Stromal cell of bone marrow (primary cell): ENCODE data around the gene NAP1L1.

Source experiments
- DNase-seq: peaks from one replicate; pipeline ENCODE4 v3.0.0-alpha.2; 2012; ENCODE audit warnings: low read depth

The NAP1L1 gene

GRCh38 chr12:76037130-76038103, 47.1 kb downstream of the NAP1L1 start:
- DNase-seq: no peak

GRCh38 chr12:76035045-76035444, 49.4 kb downstream of the NAP1L1 start:
- no peak for DNase-seq

- DNase-seq: no peak
Observed at GRCh38 chr12:76033081-76034011, 51.1 kb downstream of the NAP1L1 start.

GRCh38 chr12:76032043-76032981, 52.2 kb downstream of the NAP1L1 start:
- DNase-seq: no peak

GRCh38 chr12:76031414-76032042, 53.0 kb downstream of the NAP1L1 start, which contains the start of gene PHLDA1:
TSS of gene PHLDA1 (minus strand) at chr12:76031776.
- peak; percentile 97 for DNase-seq

- no peak for DNase-seq
Observed at GRCh38 chr12:76031081-76031413, 53.4 kb downstream of the NAP1L1 start.

GRCh38 chr12:76030341-76031080, 54.0 kb downstream of the NAP1L1 start:
- no peak for DNase-seq

- no peak for DNase-seq
Observed at GRCh38 chr12:76029982-76030340, 54.5 kb downstream of the NAP1L1 start.

- DNase-seq: no peak
Observed at GRCh38 chr12:76028571-76029277, 55.8 kb downstream of the NAP1L1 start.

GRCh38 chr12:76026643-76027063, 57.8 kb downstream of the NAP1L1 start:
- no peak for DNase-seq

- DNase-seq: peak; percentile 74
Observed at GRCh38 chr12:76025601-76026575, 58.6 kb downstream of the NAP1L1 start.

- peak; percentile 90 for DNase-seq
Observed at GRCh38 chr12:76024942-76025600, 59.4 kb downstream of the NAP1L1 start.

GRCh38 chr12:76024102-76024781, 60.2 kb downstream of the NAP1L1 start:
- DNase-seq: no peak

- no peak for DNase-seq
Observed at GRCh38 chr12:76023069-76023690, 61.3 kb downstream of the NAP1L1 start.

- no peak for DNase-seq
Observed at GRCh38 chr12:76022506-76022905, 62.0 kb downstream of the NAP1L1 start.

GRCh38 chr12:76020731-76021672, 63.5 kb downstream of the NAP1L1 start:
- peak; percentile 98 for DNase-seq
